Mesenchymal stem cell (in vitro differentiated cells and primary cell): ENCODE results near the gene JAKMIP2.
"Not testable (repeated sequence)": the region's sequence is repeated elsewhere in the genome, so short reads cannot be mapped to it uniquely, and the experiment has no call there.

Experiments used
- DNase-seq: peaks from one replicate; pipeline ENCODE4 v3.0.0-alpha.2; 2013
- H2AFZ ChIP-seq: one replicate; pipeline ENCODE4 v1.6.1; 2013; ENCODE audit warnings: low read depth, mild to moderate bottlenecking, control low read depth, inconsistent platforms, low read length, moderate library complexity
- H2AK5ac ChIP-seq: 2 replicates; pipeline ENCODE4 v1.6.1; 2013; ENCODE audit warnings: low read length, moderate library complexity, mild to moderate bottlenecking, inconsistent platforms; ENCODE audit not compliant: severe bottlenecking
- H2BK120ac ChIP-seq: one replicate; pipeline ENCODE4 v1.6.1; 2013; ENCODE audit warnings: low read depth, mild to moderate bottlenecking, inconsistent platforms, low read length, moderate library complexity
- H2BK12ac ChIP-seq, 2 experiments: one replicate each; pipeline ENCODE4 v1.6.1; 2013; ENCODE audit warnings: inconsistent platforms in 2 of 2, low read length in 2 of 2, mild to moderate bottlenecking in 2 of 2, moderate library complexity in 2 of 2, control low read depth in 1 of 2
- H2BK15ac ChIP-seq: one replicate; pipeline ENCODE4 v1.6.1; 2013; ENCODE audit warnings: mild to moderate bottlenecking, low read depth, inconsistent platforms; ENCODE audit not compliant: poor library complexity, severe bottlenecking
- H2BK5ac ChIP-seq: 2 replicates; pipeline ENCODE4 v1.6.1; 2013; ENCODE audit warnings: low read depth, mild to moderate bottlenecking, low read length, control low read depth, inconsistent platforms; ENCODE audit not compliant: poor library complexity, severe bottlenecking
- H3K14ac ChIP-seq, 2 experiments: one replicate each; pipeline ENCODE4 v1.6.1; 2013; ENCODE audit warnings: inconsistent platforms in 2 of 2, low read length in 2 of 2, control low read depth in 1 of 2, mild to moderate bottlenecking in 1 of 2, moderate library complexity in 1 of 2
- H3K18ac ChIP-seq, 2 experiments: one replicate each; pipeline ENCODE4 v1.6.1; 2013; ENCODE audit warnings: inconsistent platforms in 2 of 2, low read length in 2 of 2, control low read depth in 1 of 2, low read depth in 1 of 2, mild to moderate bottlenecking in 1 of 2
- H3K23ac ChIP-seq, 2 experiments: one replicate each; pipeline ENCODE4 v1.6.1; 2013; ENCODE audit warnings: inconsistent platforms in 2 of 2, low read length in 2 of 2, mild to moderate bottlenecking in 2 of 2, moderate library complexity in 2 of 2, control low read depth in 1 of 2
- H3K27ac ChIP-seq: 2 replicates; pipeline ENCODE4 v1.5.1; 2013; ENCODE audit warnings: mild to moderate bottlenecking, moderate library complexity, low read length, control low read depth, inconsistent platforms; ENCODE audit not compliant: poor library complexity, severe bottlenecking
- H3K27me3 ChIP-seq, 2 experiments: 2 replicates each; pipeline versions ENCODE4 v1.6.1 to v1.7.0; 2013; ENCODE audit warnings: low read length in 2 of 2, mild to moderate bottlenecking in 2 of 2, moderate library complexity in 2 of 2, control low read depth in 1 of 2, inconsistent platforms in 1 of 2; ENCODE audit not compliant: control insufficient read depth in 1 of 2, insufficient read depth in 1 of 2
- H3K36me3 ChIP-seq, 2 experiments: 2 replicates each; pipeline versions ENCODE4 v1.6.1 to v1.7.0; 2013; ENCODE audit warnings: low read length in 2 of 2, control low read depth in 1 of 2, inconsistent platforms in 1 of 2, low read depth in 1 of 2, mild to moderate bottlenecking in 1 of 2; ENCODE audit not compliant: insufficient read depth in 2 of 2, control insufficient read depth in 1 of 2
- H3K4ac ChIP-seq, 2 experiments: one replicate each; pipeline ENCODE4 v1.6.1; 2013; ENCODE audit warnings: inconsistent platforms in 2 of 2, low read length in 2 of 2, mild to moderate bottlenecking in 2 of 2, moderate library complexity in 2 of 2, control low read depth in 1 of 2, low read depth in 1 of 2
- H3K4me1 ChIP-seq: 2 replicates; pipeline ENCODE4 v1.6.1; 2013; ENCODE audit warnings: low read depth, low read length, control low read depth; ENCODE audit not compliant: control insufficient read depth, insufficient read depth
- H3K4me2 ChIP-seq: 2 replicates; pipeline ENCODE4 v1.6.1; 2013; ENCODE audit warnings: low read length, mild to moderate bottlenecking, inconsistent platforms; ENCODE audit not compliant: poor library complexity, severe bottlenecking
- H3K4me3 ChIP-seq, 2 experiments: 2 replicates each; pipeline versions ENCODE4 v1.5.1 to v1.7.0; 2013; ENCODE audit warnings: low read length in 2 of 2, mild to moderate bottlenecking in 2 of 2, control low read depth in 1 of 2, low read depth in 1 of 2; ENCODE audit not compliant: insufficient read depth in 1 of 2
- H3K79me1 ChIP-seq: replicated peaks from 2 replicates; pipeline ENCODE4 v1.6.1; 2013; ENCODE audit warnings: mild to moderate bottlenecking, control low read depth, low read length, inconsistent platforms; ENCODE audit not compliant: poor library complexity, severe bottlenecking
- H3K9ac ChIP-seq: 2 replicates; pipeline ENCODE4 v1.7.0; 2013; ENCODE audit warnings: mild to moderate bottlenecking, low read length, moderate library complexity
- H3K9me3 ChIP-seq: 2 replicates; pipeline ENCODE4 v1.7.0; 2013; ENCODE audit warnings: mild to moderate bottlenecking, low read length; ENCODE audit not compliant: control insufficient read depth
- H4K8ac ChIP-seq: one replicate; pipeline ENCODE4 v1.6.1; 2013; ENCODE audit warnings: inconsistent platforms, mild to moderate bottlenecking, low read length, moderate library complexity
- H4K91ac ChIP-seq: one replicate; pipeline ENCODE4 v1.6.1; 2013; ENCODE audit warnings: mild to moderate bottlenecking, low read length, inconsistent platforms
- WGBS: methylation state at CpG from one replicate; pipeline ENCODE4 v1.1.7; 2013; ENCODE audit warnings: mixed read lengths; 5-methylcytosine and 5-hydroxymethylcytosine counted together

Gene JAKMIP2

GRCh38 chr5:147582272-147582671 is 200.3 kb downstream of the JAKMIP2 start:
- not testable (repeated sequence) for H3K36me3 ChIP-seq, H2BK12ac ChIP-seq, H2AFZ ChIP-seq, H3K4me1 ChIP-seq, H3K9me3 ChIP-seq, H3K4ac ChIP-seq, H4K8ac ChIP-seq, H3K9ac ChIP-seq, H2BK15ac ChIP-seq, H3K23ac ChIP-seq, H2BK5ac ChIP-seq, H2AK5ac ChIP-seq, DNase-seq, H4K91ac ChIP-seq, H3K4me2 ChIP-seq, H3K18ac ChIP-seq, H3K14ac ChIP-seq, H3K4me3 ChIP-seq, H3K27ac ChIP-seq, H3K27me3 ChIP-seq, H2BK120ac ChIP-seq, H3K79me1 ChIP-seq
- WGBS, result 84% methylated on average over 6 of the region's 6 CpGs

- not testable (repeated sequence) for H3K18ac ChIP-seq, H2BK120ac ChIP-seq, H2BK15ac ChIP-seq, H3K36me3 ChIP-seq, H3K4me1 ChIP-seq, H3K9ac ChIP-seq, H2BK12ac ChIP-seq, H2AFZ ChIP-seq, H2BK5ac ChIP-seq, H3K27me3 ChIP-seq, H3K4ac ChIP-seq, H4K8ac ChIP-seq, H4K91ac ChIP-seq, DNase-seq, H3K14ac ChIP-seq, H2AK5ac ChIP-seq, H3K9me3 ChIP-seq, H3K23ac ChIP-seq, H3K4me3 ChIP-seq, H3K4me2 ChIP-seq, H3K79me1 ChIP-seq, H3K27ac ChIP-seq
- WGBS, result 93% methylated on average over 7 of the region's 7 CpGs
Observed at GRCh38 chr5:147580418-147580817, 202.1 kb downstream of the JAKMIP2 start.

- Histone ChIP-seq H4K8ac (no peak overlapping the region), H3K36me3 (no peaks in the 10 kb centered on the region), H3K23ac (no peak overlapping the region), H3K27me3 (peaks cover 0 to 4% of the 10 kb centered on the region in 2 experiments), H3K27ac (no peak overlapping the region), H2AFZ (no peak overlapping the region), H2AK5ac (no peak overlapping the region), H3K14ac (no peak overlapping the region), H3K18ac (no peak overlapping the region), H2BK120ac (no peak overlapping the region), H3K9ac (peak overlapping the region; percentile 65), H4K91ac (no peak overlapping the region), H3K9me3 (peaks cover 9% of the 10 kb centered on the region), H2BK15ac (no peak overlapping the region), H2BK12ac (no peak overlapping the region), H3K4me2 (no peak overlapping the region), H3K4me1 (no peaks in the 10 kb centered on the region), H3K4ac (no peak overlapping the region), H2BK5ac (no peak overlapping the region), H3K79me1 (no peaks in the 10 kb centered on the region), H3K4me3 (no peak overlapping the region)
- WGBS, result 47% methylated on average over 7 of the region's 8 CpGs
- peak; percentile 67 for DNase-seq
Observed at GRCh38 chr5:147578228-147579024, 204.1 kb downstream of the JAKMIP2 start.

GRCh38 chr5:147576646-147577535 is 205.6 kb downstream of the JAKMIP2 start:
- H2BK120ac ChIP-seq, result no peak overlapping the region
- H3K4me1 ChIP-seq, result no peaks in the 10 kb centered on the region
- no peak overlapping the region for H3K14ac ChIP-seq
- no peak overlapping the region for H4K8ac ChIP-seq
- H3K4ac ChIP-seq, result no peak overlapping the region
- H3K27me3 ChIP-seq, result peaks cover 0 to 4% of the 10 kb centered on the region in 2 experiments
- H3K23ac ChIP-seq, result no peak overlapping the region
- no peak overlapping the region for H2BK12ac ChIP-seq
- no peaks in the 10 kb centered on the region for H3K79me1 ChIP-seq
- H4K91ac ChIP-seq, result no peak overlapping the region
- no peak overlapping the region for H2BK15ac ChIP-seq
- H2AK5ac ChIP-seq, result no peak overlapping the region
- H3K4me2 ChIP-seq, result no peak overlapping the region
- no peak overlapping the region for H2AFZ ChIP-seq
- no peak overlapping the region for H3K18ac ChIP-seq
- no peaks in the 10 kb centered on the region for H3K36me3 ChIP-seq
- no peak overlapping the region for H2BK5ac ChIP-seq
- peaks cover 9% of the 10 kb centered on the region for H3K9me3 ChIP-seq
- WGBS, result 26% methylated on average over 11 of the region's 15 CpGs
- H3K9ac ChIP-seq, result peak overlapping the region; percentile 1
- DNase-seq, result peak; percentile 41
- H3K27ac ChIP-seq, result no peak overlapping the region
- H3K4me3 ChIP-seq, result no peak overlapping the region
